RWPE2 (cell line): Measurements from ENCODE around the gene HLA-DQA2.
"Not testable (repeated sequence)": the region's sequence is repeated elsewhere in the genome, so short reads cannot be mapped to it uniquely, and the experiment has no call there.

Experiments used
- ATAC-seq: fragments of 200-7000 bp; cut with Tn5 transposase; 3 replicates; pipeline ENCODE4 v1.9.1; 2021; ENCODE audit warnings: low read depth
- DNase-seq: peaks from one replicate; pipeline ENCODE4 v3.0.0-alpha.2; 2020; ENCODE audit warnings: low spot score
- H3K27ac ChIP-seq: fragments of 450-650 bp; 2 replicates; pipeline ENCODE4 v1.5.1; 2017; ENCODE audit warnings: mild to moderate bottlenecking; ENCODE audit not compliant: poor library complexity, severe bottlenecking
- H3K27me3 ChIP-seq: fragments of 250-450 bp; sonication (Bioruptor Pico); 2 replicates; pipeline ENCODE4 v1.5.1; 2021; ENCODE audit warnings: mild to moderate bottlenecking, moderate library complexity; ENCODE audit not compliant: insufficient read depth, poor library complexity, severe bottlenecking
- H3K36me3 ChIP-seq: fragments of 250-450 bp; sonication (Bioruptor Pico); 2 replicates; pipeline ENCODE4 v1.5.1; 2020; ENCODE audit warnings: low read depth, mild to moderate bottlenecking, moderate library complexity
- H3K4me1 ChIP-seq: fragments of 250-450 bp; sonication (Bioruptor Pico); 2 replicates; pipeline ENCODE4 v1.5.1; 2021; ENCODE audit warnings: mild to moderate bottlenecking, moderate library complexity; ENCODE audit not compliant: insufficient read depth, poor library complexity, severe bottlenecking
- H3K4me3 ChIP-seq: fragments of 250-450 bp; sonication (Bioruptor Pico); 2 replicates; pipeline ENCODE4 v1.5.1; 2021; ENCODE audit warnings: mild to moderate bottlenecking, moderate library complexity; ENCODE audit not compliant: severe bottlenecking
- H3K9me3 ChIP-seq: fragments of 250-450 bp; sonication (Bioruptor Pico); 2 replicates; pipeline ENCODE4 v1.5.1; 2021; ENCODE audit warnings: mild to moderate bottlenecking, moderate library complexity; ENCODE audit not compliant: severe bottlenecking
- TF ChIP-seq, protein P1 (sequence below): fragments of 450-650 bp; IDR thresholded peaks from one replicate; pipeline ENCODE4 v1.5.1; 2017; ENCODE audit warnings: mild to moderate bottlenecking, moderate library complexity; ENCODE audit not compliant: poor library complexity, severe bottlenecking

Gene HLA-DQA2

DNA sequence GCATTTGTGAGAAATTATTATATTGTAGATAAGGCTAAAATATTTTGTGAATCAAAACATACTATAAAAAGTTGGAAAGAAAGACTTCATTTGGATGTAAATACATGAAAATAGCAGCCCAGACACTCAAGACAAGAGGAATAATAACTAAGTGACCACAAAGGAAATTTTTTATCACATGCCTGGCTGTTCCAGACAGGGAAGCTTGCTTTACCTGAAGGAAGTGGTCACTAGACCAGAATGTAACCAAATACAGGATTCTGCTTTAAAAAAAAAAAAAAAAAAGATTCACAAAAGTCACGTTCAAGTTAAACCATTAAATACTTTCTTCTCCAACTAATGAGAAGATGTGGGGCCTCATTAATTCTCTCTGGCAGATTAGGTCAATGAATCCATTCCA lies 31.5 kb downstream of the HLA-DQA2 start:
- ATAC-seq: no peak
- TF ChIP-seq, protein P1, sequence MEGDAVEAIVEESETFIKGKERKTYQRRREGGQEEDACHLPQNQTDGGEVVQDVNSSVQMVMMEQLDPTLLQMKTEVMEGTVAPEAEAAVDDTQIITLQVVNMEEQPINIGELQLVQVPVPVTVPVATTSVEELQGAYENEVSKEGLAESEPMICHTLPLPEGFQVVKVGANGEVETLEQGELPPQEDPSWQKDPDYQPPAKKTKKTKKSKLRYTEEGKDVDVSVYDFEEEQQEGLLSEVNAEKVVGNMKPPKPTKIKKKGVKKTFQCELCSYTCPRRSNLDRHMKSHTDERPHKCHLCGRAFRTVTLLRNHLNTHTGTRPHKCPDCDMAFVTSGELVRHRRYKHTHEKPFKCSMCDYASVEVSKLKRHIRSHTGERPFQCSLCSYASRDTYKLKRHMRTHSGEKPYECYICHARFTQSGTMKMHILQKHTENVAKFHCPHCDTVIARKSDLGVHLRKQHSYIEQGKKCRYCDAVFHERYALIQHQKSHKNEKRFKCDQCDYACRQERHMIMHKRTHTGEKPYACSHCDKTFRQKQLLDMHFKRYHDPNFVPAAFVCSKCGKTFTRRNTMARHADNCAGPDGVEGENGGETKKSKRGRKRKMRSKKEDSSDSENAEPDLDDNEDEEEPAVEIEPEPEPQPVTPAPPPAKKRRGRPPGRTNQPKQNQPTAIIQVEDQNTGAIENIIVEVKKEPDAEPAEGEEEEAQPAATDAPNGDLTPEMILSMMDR: no peak
- no peaks in the 10 kb centered on the region for H3K9me3 ChIP-seq

DNA sequence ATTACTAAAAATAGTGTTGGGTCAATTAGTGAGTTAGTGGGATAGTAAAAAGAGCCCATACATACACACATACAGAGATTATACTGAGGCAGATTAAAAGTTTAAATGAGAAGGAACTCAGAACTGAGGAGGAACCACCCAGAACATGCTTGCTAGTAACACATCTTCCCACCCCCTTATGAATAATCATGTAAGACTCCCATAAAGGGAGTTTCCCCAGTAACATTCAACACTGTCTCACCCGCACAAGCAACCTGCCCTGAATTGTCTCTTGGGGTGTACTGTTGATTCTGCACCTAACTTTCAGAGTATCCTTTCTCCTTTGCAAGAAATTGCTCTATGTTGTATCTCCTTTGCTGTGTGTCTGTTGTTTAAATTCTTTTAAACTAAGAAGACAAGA lies 33.2 kb downstream of the HLA-DQA2 start:
- H3K9me3 ChIP-seq: no peaks in the 10 kb centered on the region
- no peaks in the 10 kb centered on the region for H3K36me3 ChIP-seq

More for the DNA sequence above, 31.5 kb downstream of the HLA-DQA2 start:
- DNase-seq: no peak
- peaks cover 48% of the 10 kb centered on the region for H3K27me3 ChIP-seq
- H3K27ac ChIP-seq: no peak overlapping the region
- no peak overlapping the region for H3K4me3 ChIP-seq
- H3K4me1 ChIP-seq: no peaks in the 10 kb centered on the region
- H3K36me3 ChIP-seq: no peaks in the 10 kb centered on the region

DNA sequence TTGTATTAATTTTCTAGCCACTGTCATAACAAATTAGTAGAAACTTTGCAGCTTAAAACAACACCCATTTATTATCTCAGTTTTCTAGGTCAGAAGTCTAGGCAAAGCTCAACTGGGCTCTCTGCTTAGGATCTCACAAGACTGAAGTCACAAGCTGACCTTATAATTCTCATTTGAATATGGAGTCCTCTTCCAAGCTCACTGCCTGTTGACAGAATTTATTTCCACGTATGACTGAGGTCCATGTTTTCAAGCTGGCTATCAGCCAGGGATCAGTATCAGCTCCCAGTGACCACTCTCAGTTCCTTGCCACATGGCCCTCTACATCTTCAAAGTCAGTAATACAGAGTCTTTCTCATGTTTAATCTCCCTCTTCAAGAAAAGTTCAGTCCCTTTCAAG lies 33.9 kb downstream of the HLA-DQA2 start:
- no peak for DNase-seq
- no peak for ATAC-seq
- H3K27ac ChIP-seq: no peak overlapping the region
- H3K9me3 ChIP-seq: no peaks in the 10 kb centered on the region
- H3K36me3 ChIP-seq: no peaks in the 10 kb centered on the region
- TF ChIP-seq, protein P1: no peak
- no peak overlapping the region for H3K4me3 ChIP-seq
- peaks cover 30% of the 10 kb centered on the region for H3K27me3 ChIP-seq
- no peaks in the 10 kb centered on the region for H3K4me1 ChIP-seq

More for the DNA sequence above, 33.2 kb downstream of the HLA-DQA2 start:
- H3K27ac ChIP-seq: no peak overlapping the region
- peaks cover 36% of the 10 kb centered on the region for H3K27me3 ChIP-seq
- DNase-seq (no peak), ATAC-seq (no peak)
- TF ChIP-seq, protein P1: no peak
- no peak overlapping the region for H3K4me3 ChIP-seq
- no peaks in the 10 kb centered on the region for H3K4me1 ChIP-seq

DNA sequence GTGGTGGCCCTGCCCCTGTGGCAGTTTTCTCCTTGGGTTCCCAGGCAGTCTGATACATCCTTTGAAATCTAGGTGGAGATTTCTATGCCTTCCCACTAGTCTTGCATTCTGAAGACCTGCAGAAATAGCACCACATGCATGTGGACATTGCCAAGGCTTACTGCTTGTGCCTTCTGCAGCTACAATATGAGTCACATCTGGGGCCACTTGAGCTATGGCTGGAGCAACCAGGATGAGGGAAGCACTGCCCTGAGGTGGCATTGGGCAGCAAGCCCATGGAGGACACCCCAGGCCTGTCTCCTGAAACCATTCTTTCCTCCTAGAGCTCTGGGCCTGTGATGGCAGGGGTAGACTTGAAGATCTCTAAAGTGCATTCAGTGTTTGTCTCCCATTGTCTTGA lies 37.8 kb downstream of the HLA-DQA2 start:
- DNase-seq: no peak
- ATAC-seq: no peak
- TF ChIP-seq, protein P1: no peak
- H3K27me3 ChIP-seq: peaks cover 14% of the 10 kb centered on the region
- H3K4me1 ChIP-seq: no peaks in the 10 kb centered on the region
- no peak overlapping the region for H3K4me3 ChIP-seq
- H3K27ac ChIP-seq: no peak overlapping the region
- no peaks in the 10 kb centered on the region for H3K9me3 ChIP-seq
- H3K36me3 ChIP-seq: no peaks in the 10 kb centered on the region

DNA sequence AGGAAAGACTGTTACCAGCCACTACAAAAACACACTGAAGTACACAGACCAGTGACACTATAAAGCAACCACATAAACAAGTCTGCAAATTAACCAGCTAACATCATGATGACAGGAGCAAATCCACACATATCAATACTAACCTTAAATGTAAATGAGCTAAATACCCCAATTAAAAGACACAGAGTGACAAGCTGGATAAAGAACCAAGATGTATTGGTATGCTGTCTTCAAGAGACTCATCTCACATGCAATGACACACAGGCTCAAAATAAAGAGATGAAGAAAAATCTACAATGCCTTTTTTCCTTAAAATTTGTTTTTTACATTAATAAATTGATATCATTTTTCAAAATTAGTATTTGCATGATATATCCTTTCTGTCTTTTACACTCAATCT lies 41.7 kb downstream of the HLA-DQA2 start:
- not testable (repeated sequence) for H3K9me3 ChIP-seq

More for the DNA sequence above, 41.7 kb downstream of the HLA-DQA2 start:
- H3K27me3 ChIP-seq: peaks cover 20% of the 10 kb centered on the region
- not testable (repeated sequence) for DNase-seq, H3K4me1 ChIP-seq, H3K36me3 ChIP-seq, ATAC-seq, H3K27ac ChIP-seq, H3K4me3 ChIP-seq
